K562 (cell line): ENCODE results near the gene RHNO1.

Experiments
- CTCF ChIP-seq, 3 experiments: IDR thresholded peaks in 2 of 3; conservative IDR thresholded peaks in 1 of 3; 2 replicates each; pipeline ENCODE4 v1.5.1; 2011 to 2012; ENCODE audit warnings: low read length in 3 of 3, mild to moderate bottlenecking in 3 of 3, control low read depth in 2 of 3, improper control_type of control experiment in 1 of 3, inconsistent platforms in 1 of 3, low read depth in 1 of 3, mixed read lengths in 1 of 3, moderate library complexity in 1 of 3; ENCODE audit not compliant: insufficient read depth in 2 of 3
- MBD1 ChIP-seq: fragments of 250-450 bp; sonication (Bioruptor Pico); IDR thresholded peaks from 2 replicates; pipeline ENCODE4 v1.8.0; 2022; ENCODE audit warnings: inconsistent platforms
- SRF ChIP-seq, 2 experiments: fragments of 250-450, 450-650 bp in 1 of 2; sonication (Bioruptor Pico) in 1 of 2; sonication (generic) in 1 of 2; formaldehyde crosslinking; IDR thresholded peaks; 2 replicates each; pipeline versions ENCODE4 v1.5.0 to v1.5.1; 2020 to 2022; ENCODE audit warnings: mild to moderate bottlenecking in 1 of 2, missing genetic modification reagents in 1 of 2
- TBP ChIP-seq: optimal IDR thresholded peaks from 2 replicates; pipeline ENCODE3; 2011; ENCODE audit warnings: low read depth, low read length, improper control_type of control experiment
- ZZZ3 ChIP-seq: fragments of 450-650 bp; IDR thresholded peaks from 2 replicates; pipeline ENCODE4 v1.6.1; 2016; ENCODE audit warnings: antibody characterized with exemption, mild to moderate bottlenecking, moderate library complexity

DNA sequence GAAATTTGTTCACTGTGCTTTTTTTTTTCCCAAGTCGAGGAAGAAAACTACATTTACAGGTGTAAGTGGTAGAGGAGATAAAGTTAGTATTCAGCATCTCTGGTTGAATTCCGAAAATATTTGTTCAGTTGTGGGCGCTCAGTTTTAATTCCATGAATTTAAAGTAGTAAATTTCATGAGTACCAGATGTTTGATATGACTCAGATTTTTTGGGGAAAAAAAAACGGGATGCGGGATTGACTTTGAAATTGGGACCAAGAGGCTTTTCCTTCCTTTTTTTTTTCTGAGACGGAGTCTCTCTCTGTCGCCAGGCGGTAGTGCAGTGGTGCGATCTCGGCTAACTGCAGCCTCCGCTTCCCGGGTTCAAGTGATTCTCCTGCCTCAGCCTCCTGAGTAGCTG, 15.2 kb downstream of the RHNO1 start:
- TF ChIP-seq CTCF (IDR thresholded peaks at IDR 0.05 in 2 of 3, conservative IDR thresholded peaks at IDR 0.05 in 1 of 3; ENCODE audit: insufficient read depth in 2 of 3, low read depth in 1 of 3, low read length in 3 of 3) (no peak), SRF (CRISPR knock-in tag; IDR thresholded peaks at IDR 0.05) (no peak), ZZZ3 (no peak), MBD1 (CRISPR knock-in tag) (no peak), TBP (no peak)
